Ammon's horn (tissue), 1 donor: Measurements from ENCODE around the gene CFAP119.
A peak's percentile ranks its signal among the peaks of the same experiment; 100 is the strongest.

ENCODE experiments used
- DNase-seq: peaks from one replicate; pipeline ENCODE4 v3.0.0-alpha.2; 2016; ENCODE audit warnings: low spot score

The CFAP119 gene

DNA sequence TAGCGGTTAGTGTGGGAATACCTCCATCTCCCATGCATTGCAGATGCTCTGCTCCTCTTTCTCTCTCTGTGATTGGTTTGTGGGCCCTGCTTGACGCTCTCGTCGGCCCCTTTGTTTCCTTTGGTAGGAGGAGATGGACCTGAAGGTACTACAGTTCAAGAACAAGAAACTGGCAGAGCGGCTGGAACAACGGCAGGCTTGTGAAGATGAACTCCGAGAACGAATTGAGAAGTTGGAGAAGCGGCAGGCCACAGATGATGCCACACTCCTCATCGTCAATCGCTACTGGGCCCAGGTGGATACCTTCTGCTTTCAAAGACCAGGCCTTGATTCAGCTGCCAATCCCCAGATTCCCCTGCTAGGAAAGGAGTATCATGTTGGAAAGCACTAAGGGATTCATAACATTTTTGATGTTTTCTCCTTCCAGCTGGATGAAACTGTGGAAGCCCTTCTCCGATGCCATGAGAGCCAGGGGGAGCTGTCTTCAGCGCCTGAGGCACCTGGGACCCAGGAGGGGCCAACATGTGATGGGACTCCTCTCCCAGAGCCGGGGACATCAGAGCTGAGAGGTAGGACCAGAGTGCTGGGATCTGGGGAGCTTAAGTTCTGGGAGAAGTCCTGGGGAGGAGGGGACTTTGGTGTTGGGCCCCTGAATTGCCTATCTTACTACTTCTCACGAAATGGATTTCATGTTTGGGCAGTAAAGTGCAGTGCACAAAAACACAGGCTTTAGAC, 1.3 kb upstream of the CFAP119 start:
- no peak for DNase-seq

DNA sequence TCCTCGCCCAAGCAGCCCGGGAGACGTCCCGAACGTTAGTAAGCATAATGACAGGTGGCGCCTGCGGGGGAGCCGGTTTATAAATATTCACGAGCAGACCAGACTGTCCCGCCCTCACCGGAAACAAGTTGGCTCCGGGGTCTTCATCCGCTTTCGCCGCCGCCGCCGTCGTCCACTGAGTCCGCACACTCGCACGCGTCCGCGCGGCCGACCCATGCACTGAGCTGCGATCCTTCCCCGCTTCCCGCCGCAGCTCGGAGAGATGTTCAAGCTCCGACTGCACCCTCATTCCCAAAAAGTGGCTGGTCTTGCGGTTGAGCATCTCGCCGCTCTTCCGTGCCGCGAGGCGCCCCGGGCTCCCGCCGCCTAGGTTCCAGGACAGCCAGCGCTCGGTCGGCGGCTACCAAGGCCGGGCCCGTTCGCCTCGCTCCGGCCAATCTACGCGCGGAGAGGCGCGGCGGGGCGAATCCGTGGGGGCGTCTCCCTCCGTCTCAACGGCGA, 385 bp downstream of the CFAP119 start:
- DNase-seq = no peak

DNA sequence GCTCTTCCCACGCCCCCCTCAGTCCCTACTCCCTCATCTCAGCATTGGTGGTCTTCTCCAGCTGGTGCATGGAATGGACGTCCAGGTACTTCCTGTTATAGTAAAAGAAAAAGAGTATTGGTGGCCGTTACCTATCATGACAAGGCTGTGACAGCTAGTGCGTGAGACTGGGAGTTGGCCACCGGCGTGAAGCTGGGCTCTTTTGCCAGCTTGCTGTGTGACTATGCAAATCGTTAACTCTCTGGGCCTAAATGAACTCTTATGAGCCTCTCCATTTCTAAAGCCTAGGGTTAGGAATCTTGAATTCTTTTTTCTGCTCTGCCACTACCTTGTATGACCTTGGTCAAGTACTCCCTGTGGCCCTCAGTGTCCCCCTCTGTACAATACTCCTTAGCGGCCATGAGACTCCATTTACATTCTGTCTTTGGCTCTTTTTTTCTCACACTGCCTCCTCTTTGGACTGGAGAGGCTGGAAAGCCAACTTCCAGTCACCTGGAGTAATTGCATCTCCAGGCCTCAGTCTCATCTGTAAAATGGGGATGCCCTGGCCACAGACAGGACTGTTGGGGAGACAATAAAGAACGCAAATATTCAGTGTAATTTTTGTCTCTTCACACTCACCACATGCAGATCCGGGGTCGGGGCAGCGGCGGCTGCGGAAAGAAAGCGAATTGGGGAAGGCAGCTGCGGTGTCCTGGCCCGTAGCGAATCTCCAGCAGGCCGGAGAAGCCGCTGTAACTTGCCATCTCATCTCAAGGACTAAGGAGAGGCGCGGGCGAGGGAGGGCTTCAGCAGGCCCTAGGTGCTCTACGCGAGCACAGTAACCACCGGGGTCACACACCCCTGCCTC, 1.1 kb downstream of the CFAP119 start:
- no peak for DNase-seq

DNA sequence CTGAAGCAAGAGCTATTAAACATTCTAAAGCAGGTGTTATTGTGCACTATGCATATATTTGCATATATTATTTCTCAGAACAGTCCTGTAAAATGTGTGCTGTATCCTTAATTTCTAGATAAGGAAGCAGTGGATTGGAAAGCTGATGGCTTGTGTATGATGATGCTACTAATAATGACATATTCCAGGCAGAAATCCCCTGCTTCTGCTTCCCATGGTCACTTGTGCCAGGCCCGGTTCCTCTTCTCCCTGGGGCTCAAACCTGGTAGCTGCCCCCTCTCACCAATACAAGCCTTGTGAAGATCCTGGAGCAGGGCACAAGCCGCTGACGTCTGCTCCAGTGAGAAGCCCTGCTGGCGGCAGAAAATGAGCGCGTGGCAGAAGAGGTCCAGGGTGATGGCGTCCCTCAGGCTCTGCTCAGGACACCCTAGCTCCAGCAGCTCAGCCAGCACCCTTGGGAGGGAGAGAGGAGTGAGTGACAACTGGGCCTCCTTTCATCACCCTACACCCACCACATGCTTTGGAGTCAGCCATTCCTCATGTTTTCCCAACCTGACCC, 1.8 kb downstream of the CFAP119 start:
- no peak for DNase-seq

DNA sequence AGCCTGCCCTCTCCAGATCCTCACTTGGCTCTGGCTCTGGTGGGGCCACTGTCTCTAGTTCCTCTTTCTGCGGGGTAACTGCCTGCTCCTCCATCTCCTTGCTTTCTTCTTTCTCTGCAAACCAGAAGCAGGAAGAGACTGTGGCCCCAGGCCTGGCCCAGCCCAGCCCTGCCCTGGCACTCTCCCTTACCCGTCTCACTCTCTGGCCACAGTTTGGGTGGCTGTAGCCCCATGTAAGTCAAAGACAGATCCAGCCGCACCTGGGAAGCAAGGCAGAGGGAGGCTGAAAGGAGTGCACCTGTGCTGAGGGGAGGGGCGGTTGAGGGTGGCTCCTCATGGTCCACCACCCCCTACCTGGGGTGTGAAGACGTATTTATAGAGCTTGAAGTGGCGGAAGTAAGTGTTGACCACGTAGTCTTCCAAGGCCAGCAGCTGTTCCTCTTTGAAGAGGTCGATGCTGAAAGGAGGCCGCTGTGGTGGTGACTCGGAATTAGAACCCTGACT, 2.8 kb downstream of the CFAP119 start:
- peak; percentile 59 for DNase-seq

DNA sequence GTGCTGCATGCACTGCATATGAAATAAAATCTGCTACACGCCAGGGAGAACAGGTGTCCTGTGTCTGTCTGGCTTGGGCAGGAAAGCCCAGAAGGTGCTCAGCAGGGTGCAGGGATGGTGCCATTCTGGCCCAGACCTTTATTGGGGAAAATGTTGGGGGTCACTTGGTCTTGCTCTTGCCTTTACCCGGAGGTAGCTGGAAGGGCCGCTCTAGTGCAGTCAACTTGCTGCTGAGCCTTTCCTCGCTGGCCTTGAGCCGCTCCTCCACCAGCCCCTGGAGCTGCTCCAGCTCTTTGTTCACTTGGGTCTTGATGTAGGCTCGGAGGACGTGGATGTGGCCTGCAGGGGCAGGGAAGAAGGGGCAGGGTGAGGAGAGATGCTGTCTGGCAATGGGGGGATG, 4.5 kb downstream of the CFAP119 start:
- no peak for DNase-seq

DNA sequence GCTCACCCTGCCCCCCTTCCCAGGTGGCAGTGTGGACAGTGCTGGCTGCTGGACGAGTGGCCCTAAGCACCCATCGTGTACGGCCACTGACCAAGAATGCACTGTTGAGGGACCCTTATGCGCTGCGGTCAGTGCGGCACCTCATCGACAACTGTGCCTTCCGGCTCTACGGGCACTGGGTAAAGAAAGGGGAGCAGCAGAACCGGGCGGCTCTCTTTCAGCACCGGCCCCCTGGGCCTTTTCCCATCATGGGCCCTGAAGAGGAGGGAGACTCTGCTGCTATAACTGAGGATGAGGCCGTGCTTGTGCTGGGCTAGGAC, 5.1 kb downstream of the CFAP119 start:
- DNase-seq = no peak

DNA sequence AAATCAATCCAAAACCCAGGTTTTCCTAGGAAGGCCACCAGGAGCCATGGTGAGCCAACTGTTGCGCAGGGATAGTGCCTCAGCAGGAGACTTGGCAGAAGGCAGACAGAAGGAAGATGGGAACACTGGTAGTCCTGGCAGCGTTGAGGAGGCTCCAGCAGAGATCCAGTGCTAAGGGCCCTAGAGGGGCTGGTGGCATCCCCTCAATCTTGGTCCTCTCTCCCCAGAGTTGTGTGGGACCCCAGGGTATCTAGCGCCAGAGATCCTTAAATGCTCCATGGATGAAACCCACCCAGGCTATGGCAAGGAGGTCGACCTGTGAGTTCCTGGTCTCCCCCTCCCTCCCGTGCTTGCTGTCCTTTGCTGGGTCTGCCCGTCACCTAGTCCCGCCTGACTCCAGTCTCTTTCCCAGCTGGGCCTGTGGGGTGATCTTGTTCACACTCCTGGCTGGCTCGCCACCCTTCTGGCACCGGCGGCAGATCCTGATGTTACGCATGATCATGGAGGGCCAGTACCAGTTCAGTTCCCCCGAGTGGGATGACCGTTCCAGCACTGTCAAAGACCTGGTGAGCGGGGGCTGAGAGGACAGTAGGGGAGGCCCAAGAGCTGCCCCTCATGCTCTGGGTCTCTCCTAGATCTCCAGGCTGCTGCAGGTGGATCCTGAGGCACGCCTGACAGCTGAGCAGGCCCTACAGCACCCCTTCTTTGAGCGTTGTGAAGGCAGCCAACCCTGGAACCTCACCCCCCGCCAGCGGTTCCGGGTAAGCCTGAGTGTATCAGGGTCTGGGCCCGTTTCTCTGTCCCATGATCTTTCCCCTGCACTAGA, 5.7 kb downstream of the CFAP119 start:
- DNase-seq = no peak

DNA sequence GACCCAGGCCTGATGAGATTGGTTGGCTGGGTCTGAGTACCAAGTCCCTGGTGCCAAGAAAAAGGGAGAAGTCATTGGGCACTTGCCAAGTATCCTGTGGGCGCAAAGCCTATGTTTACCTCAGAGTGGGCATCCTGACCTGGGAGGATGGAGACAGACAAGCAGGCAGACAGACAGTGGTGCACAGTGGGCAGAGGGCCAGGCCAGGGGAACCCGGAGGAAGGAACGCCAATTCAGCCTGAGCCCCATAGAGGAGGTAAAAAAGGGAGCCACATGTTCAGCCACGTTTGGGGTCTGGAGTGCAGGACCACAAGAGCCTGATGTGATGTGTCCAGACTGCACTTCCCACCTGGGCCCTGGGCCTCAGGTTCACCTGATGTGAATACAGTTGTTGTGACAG, 8.3 kb downstream of the CFAP119 start:
- no peak for DNase-seq

DNA sequence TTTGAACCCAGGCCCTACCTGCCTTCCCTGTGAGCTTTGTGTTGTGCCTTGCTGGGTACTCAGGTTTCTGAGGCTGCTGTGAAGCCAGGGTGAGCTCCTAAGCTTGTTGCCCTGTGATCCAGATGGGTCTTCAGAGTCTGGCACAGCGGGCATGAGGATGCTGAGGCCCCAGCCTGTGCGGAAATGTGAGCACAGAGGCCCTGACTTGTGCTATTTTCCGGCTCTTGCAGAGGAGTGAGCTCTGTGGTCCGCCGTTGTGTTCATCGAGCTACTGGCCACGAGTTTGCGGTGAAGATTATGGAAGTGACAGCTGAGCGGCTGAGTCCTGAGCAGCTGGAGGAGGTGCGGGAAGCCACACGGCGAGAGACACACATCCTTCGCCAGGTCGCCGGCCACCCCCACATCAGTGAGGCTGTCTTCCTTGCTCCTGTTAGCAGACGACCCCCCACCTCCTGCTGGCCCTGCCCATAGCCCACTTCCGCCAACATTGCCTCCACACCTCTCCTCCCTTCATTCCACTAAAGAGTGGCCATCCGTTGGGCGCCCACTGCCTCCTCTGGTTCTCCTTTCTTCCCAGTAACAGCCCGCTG, 10.9 kb downstream of the CFAP119 start:
- DNase-seq = no peak

DNA sequence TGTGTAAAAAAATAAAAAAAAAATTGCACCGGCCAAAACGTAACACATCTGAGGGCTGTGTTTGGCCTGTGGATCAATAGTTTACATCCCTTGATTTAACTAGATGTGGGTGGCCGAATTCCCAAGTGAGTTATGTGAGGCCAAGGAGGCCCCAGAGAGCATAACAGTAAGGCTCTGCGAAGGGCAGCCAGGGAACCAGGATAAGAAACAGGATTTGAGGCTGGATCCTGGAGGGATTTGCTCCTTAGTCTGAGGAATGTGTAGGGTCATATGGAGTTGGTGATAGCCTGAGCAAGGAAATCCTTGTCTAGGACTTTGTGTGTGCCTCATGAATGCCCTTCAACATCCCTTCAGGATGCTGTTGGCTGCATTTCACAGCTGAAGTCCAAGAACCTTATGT, 11.7 kb downstream of the CFAP119 start:
- DNase-seq = no peak

DNA sequence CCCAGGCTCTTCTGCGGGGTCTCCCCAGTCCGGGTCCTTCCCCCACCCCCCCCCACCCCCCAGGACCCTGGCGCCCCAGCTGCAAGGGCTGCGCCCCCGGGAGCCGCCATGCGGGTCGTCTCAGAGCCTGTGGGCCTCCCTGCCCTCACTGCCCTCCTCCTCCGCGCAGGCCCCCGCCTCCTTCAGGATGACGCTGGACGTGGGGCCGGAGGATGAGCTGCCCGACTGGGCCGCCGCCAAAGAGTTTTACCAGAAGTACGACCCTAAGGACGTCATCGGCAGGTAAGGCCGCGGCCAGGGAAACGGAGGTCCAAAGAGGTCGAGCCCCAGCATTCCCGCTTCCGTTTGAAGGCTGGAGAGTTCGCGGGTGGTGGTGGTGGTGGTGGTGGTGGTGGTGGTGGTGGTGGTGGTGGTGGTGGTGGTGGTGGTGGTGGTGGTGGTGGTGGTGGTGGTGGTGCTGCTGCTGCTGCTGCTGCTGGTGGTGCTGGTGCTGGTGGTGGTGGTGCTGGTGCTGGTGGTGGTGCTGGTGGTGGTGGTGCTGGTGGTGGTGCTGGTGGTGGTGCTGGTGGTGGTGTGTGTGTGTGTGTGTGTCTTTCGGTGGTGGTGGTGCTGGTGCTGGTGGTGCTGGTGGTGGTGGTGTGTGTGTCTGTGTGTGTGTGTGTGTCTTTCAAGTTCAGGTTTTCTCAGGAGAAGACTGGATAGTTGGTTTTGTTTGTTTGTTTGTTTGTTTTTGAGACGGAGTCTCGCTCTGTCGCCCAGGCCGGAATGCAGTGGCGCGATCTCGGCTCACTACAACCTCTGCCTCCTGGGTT, 13.0 kb downstream of the CFAP119 start:
- DNase-seq = no peak

DNA sequence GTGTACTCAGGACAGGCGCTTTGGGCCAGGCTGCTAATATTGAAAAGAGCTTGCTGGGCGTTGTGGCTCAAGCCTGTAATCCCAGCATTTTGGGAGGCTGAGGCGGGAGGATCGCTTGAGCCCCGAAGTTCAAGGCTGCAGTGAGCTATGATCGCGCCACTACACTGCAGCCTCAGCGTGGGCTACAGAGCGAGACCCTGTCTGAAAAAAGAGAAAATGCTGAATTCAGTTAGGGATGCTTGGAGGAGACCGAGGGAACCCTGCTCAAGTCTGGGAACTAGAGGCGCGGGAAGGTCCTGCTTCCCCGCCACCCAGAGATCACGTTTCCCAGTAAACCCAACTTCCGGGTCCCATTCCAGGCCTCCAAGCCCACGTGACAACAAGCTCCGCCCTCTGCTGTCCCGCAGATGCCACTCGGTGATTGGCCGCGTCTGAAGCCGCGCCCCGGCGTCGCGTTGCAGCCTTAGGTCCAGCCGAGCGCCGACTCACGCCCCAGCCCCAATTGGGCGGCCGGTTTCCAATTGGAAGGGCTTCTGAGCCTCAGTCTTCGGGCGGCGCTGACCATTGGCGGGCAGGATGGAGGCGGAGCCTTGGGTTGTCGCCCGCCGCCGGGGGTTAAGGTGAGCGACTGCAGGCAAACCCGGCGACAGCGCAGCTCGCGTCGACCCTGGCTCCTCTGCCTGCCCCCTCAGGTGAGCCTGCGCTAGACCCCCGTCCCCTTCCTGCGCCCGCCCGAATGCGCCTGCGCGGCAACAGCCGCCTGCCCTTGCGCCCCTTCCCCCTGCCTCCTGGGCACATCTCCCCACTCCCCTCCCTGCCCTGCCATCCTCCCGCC, 13.8 kb downstream of the CFAP119 start, which contains the start of gene PHKG2:
TSS of gene PHKG2 (plus strand) at position 627 of the 835 bp plus-strand sequence. CDS start 396 bp downstream, outside the sequence.
- peak; percentile 100 for DNase-seq

DNA sequence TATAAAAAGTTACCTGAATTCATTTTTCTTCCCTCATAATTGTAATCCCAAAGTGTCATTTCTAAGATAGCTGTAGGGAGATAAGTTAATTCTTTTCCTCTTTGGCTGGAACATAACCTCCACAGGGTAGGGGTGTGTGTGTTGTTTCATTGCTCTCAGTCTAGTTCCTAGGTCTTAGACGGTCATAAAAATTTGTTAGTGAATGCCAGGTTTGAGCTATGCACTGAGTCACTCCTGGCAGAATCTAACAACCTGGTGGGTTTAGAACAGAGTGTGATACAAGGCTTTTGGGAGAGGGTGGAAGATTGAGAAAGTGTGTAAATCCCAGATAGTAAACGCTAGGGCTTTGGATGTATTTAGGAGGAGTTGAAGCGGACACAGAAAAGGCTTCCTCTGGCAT, 14.5 kb downstream of the CFAP119 start:
- DNase-seq = no peak

DNA sequence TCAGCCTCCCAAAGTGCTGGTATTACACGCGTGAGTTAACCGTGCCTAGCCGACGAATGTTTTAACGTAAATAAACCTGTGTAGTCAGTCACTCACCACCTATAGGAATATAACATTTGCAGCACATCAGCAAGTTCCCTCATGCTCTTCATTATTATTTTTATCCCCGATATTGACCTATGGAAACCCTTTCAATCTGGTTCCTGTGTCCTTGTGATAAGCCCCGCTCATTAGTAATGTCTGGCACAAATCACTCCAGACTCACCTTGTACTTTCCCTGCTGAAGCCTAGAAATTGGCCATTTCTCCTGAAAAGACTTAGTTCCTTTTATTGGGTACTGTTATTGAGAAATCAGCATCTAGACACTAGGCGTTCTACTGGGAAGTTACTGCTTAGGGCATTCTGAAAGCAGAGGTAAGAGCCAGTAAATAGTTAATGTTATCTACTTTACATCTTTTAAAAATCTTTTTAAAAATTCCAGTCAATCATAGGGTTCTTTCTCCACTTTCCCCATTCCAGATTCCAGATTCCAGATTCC, 15.2 kb downstream of the CFAP119 start:
- no peak for DNase-seq

DNA sequence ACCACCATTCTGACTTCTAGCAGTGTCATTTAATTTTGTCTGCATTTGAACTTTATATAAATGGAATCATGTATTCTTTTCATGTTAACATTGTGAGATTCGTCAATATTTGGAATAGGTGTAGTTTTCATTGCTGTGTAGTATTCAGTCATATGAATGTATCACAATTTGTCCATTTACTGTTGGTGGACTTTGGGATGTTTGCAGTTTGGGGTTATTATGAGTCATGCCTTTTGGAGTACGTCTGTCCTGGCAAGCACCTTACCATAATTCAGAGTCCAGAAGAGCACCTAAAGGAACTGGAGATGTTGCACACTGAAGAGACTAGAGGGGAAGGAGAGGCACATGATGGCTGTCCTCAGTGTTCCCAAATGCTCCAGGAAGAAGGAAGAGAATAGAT, 16.8 kb downstream of the CFAP119 start:
- DNase-seq = no peak

DNA sequence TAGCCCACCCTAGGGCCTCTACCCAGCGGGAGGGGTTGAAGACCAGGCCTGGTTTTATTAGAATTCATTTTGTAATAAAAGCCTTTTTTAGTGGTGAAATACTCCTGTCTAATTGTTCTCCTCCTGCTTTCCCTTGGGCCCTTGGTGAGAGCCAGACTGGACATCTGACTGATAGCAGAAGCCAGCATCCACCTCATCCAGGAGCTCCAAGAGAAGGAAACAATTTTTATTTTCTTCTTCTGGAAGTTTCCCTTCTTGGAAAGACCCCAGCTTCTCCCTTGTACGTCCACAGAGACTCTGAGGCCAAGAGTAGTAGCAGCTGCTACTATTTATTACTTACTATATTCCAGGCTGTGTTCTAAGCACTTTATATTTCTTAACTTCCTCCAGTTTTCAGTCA, 17.7 kb downstream of the CFAP119 start:
- DNase-seq = no peak

DNA sequence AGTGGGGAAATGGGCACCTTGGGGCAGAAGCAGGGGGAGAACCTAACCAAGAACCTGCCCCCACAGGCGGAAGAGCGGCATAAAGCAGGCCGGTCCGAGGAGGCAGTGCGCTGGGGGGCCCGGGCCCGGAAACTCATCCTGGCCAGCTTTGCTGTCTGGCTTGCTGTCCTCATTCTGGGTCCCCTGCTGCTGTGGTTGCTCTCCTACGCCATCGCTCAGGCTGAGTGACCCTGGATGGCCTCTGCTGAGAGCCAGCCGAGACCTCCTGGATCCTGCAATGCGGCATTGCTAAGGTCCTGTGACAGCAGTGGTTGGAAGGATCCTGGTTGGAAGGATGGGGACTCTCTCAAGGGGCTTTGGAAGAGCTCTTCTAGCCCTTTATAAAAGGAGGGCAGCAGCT, 18.1 kb downstream of the CFAP119 start:
- DNase-seq = no peak

DNA sequence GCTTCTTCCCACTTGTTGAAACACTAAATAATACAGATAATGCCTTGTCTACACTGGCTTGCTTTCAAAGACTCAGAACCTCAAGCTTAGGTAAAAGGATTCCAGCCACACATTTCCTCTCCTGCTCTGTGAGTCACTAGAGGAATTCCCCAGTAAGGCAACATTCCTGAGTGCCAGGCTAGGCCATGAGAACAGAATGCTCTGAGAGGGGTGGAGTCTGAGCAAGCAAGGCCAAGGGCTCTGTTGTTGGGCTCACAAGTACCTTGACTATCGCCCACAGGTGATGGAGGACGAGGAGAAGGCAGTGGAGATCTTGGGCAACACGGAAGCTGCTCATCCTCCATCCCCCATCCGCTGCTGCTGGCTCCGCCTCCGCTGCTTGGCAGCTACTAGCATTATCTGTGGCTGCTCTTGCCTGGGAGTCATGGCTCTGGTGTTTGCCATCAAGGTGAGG, 20.4 kb downstream of the CFAP119 start:
- DNase-seq = peak; percentile 43
